NT2/D1 (cell line): ENCODE data around the gene NFASC.

Experiments used
- SUZ12 ChIP-seq: IDR thresholded peaks from 2 replicates; pipeline ENCODE4 v1.6.1; 2011; ENCODE audit not compliant: insufficient read length, insufficient read depth; ENCODE audit errors: extremely low read depth
- YY1 ChIP-seq: IDR thresholded peaks from 2 replicates; pipeline ENCODE4 v1.6.1; 2011; ENCODE audit not compliant: insufficient read length, insufficient read depth
- ZNF274 ChIP-seq: IDR thresholded peaks from 2 replicates; pipeline ENCODE4 v1.6.1; 2011; ENCODE audit warnings: mild to moderate bottlenecking, low read depth, low read length

GRCh38 chr1:205042911-205043806 lies 172.5 kb downstream of the NFASC start, which contains the start of gene CNTN2:
- no peak for TF ChIP-seq YY1
- TF ChIP-seq ZNF274 = no peak
- peak; percentile 94 for TF ChIP-seq SUZ12
